Mesodermal cell (in vitro differentiated cells): ENCODE data around the gene CMIP.

Source experiments
- H3K27ac ChIP-seq: 2 replicates; pipeline ENCODE4 v1.7.0; 2013; ENCODE audit warnings: mild to moderate bottlenecking, low read depth, low read length, moderate library complexity; ENCODE audit not compliant: severe bottlenecking
- H3K36me3 ChIP-seq: 2 replicates; pipeline ENCODE4 v1.7.1; 2013; ENCODE audit warnings: mild to moderate bottlenecking, low read length, moderate library complexity; ENCODE audit not compliant: control insufficient read depth, insufficient read depth
- H3K4me1 ChIP-seq: one replicate; pipeline ENCODE4 v1.7.1; 2013; ENCODE audit warnings: mild to moderate bottlenecking, low read length; ENCODE audit not compliant: insufficient read depth, control insufficient read depth, poor library complexity, severe bottlenecking
- H3K4me3 ChIP-seq: 2 replicates; pipeline ENCODE4 v1.7.0; 2013; ENCODE audit warnings: low read length, control low read depth, mild to moderate bottlenecking; ENCODE audit not compliant: insufficient read depth, poor library complexity, severe bottlenecking; ENCODE audit errors: extremely low read depth
- H3K9me3 ChIP-seq: 2 replicates; pipeline ENCODE4 v1.7.1; 2013; ENCODE audit warnings: mild to moderate bottlenecking, low read length, moderate library complexity; ENCODE audit not compliant: control insufficient read depth
- WGBS, 2 experiments: methylation state at CpG; one replicate each; pipeline ENCODE4 v1.1.5; 2013; ENCODE audit warnings: missing lambda C conversion rate in 2 of 2; ENCODE audit not compliant: insufficient coverage in 2 of 2; 5-methylcytosine and 5-hydroxymethylcytosine counted together

Gene CMIP

GRCh38 chr16:81566086-81567007 lies 121.7 kb downstream of the CMIP start:
- 96 to 97% methylated on average over 5 of the region's 7 CpGs for WGBS, 2 experiments
- Histone ChIP-seq H3K4me3 (no peak overlapping the region), H3K36me3 (peaks cover 5% of the 10 kb centered on the region), H3K9me3 (no peaks in the 10 kb centered on the region), H3K4me1 (peaks cover 8% of the 10 kb centered on the region), H3K27ac (no peak overlapping the region)

- H3K27ac ChIP-seq = no peak overlapping the region
- peaks cover 8% of the 10 kb centered on the region for H3K4me1 ChIP-seq
- no peak overlapping the region for H3K4me3 ChIP-seq
- H3K9me3 ChIP-seq = no peaks in the 10 kb centered on the region
- 87% methylated on average over 13 of the region's 13 CpGs for WGBS, 2 experiments
- H3K36me3 ChIP-seq = peaks cover 5% of the 10 kb centered on the region
These were observed 122.5 kb downstream of the CMIP start for GRCh38 chr16:81567087-81567486.

- Histone ChIP-seq H3K4me3 (no peak overlapping the region), H3K4me1 (peaks cover 8% of the 10 kb centered on the region), H3K36me3 (peaks cover 5% of the 10 kb centered on the region), H3K27ac (no peak overlapping the region), H3K9me3 (no peaks in the 10 kb centered on the region)
- 84 to 86% methylated on average over 10 to 11 of the region's 13 CpGs for WGBS, 2 experiments
These were observed 123.6 kb downstream of the CMIP start for GRCh38 chr16:81567987-81568748.

- Histone ChIP-seq H3K4me1 (peaks cover 8% of the 10 kb centered on the region), H3K4me3 (no peak overlapping the region), H3K36me3 (peaks cover 5% of the 10 kb centered on the region), H3K9me3 (no peaks in the 10 kb centered on the region), H3K27ac (no peak overlapping the region)
- WGBS, 2 experiments = 84 to 87% methylated on average over 8 of the region's 8 CpGs
These were observed 124.1 kb downstream of the CMIP start for GRCh38 chr16:81568749-81569087.

GRCh38 chr16:81569361-81570034 lies 124.9 kb downstream of the CMIP start:
- H3K4me1 ChIP-seq = peaks cover 8% of the 10 kb centered on the region
- H3K27ac ChIP-seq = no peak overlapping the region
- no peak overlapping the region for H3K4me3 ChIP-seq
- H3K36me3 ChIP-seq = peaks cover 5% of the 10 kb centered on the region
- 85% methylated on average over 8 to 11 of the region's 11 CpGs for WGBS, 2 experiments
- H3K9me3 ChIP-seq = no peaks in the 10 kb centered on the region

GRCh38 chr16:81570151-81570846 lies 125.7 kb downstream of the CMIP start:
- no peak overlapping the region for H3K4me3 ChIP-seq
- H3K9me3 ChIP-seq = no peaks in the 10 kb centered on the region
- H3K4me1 ChIP-seq = peaks cover 8% of the 10 kb centered on the region
- peaks cover 4% of the 10 kb centered on the region for H3K36me3 ChIP-seq
- WGBS, 2 experiments = 81 to 84% methylated on average over 16 to 18 of the region's 18 CpGs
- no peak overlapping the region for H3K27ac ChIP-seq

GRCh38 chr16:81571175-81571574 lies 126.6 kb downstream of the CMIP start:
- no peaks in the 10 kb centered on the region for H3K36me3 ChIP-seq
- no peak overlapping the region for H3K27ac ChIP-seq
- no peak overlapping the region for H3K4me3 ChIP-seq
- no peaks in the 10 kb centered on the region for H3K9me3 ChIP-seq
- 94 to 96% methylated on average over 3 of the region's 4 CpGs for WGBS, 2 experiments
- H3K4me1 ChIP-seq = peaks cover 8% of the 10 kb centered on the region

GRCh38 chr16:81571592-81572385 lies 127.2 kb downstream of the CMIP start:
- no peaks in the 10 kb centered on the region for H3K9me3 ChIP-seq
- H3K36me3 ChIP-seq = peaks cover 4% of the 10 kb centered on the region
- H3K4me3 ChIP-seq = no peak overlapping the region
- WGBS, 2 experiments = 92 to 97% methylated on average over 24 of the region's 24 CpGs
- H3K4me1 ChIP-seq = peaks cover 8% of the 10 kb centered on the region
- H3K27ac ChIP-seq = no peak overlapping the region

GRCh38 chr16:81572386-81573144 lies 128.0 kb downstream of the CMIP start:
- Histone ChIP-seq H3K4me1 (peaks cover 8% of the 10 kb centered on the region), H3K36me3 (peaks cover 4% of the 10 kb centered on the region), H3K27ac (no peak overlapping the region), H3K4me3 (no peak overlapping the region), H3K9me3 (no peaks in the 10 kb centered on the region)
- WGBS, 2 experiments = 92 to 95% methylated on average over 19 of the region's 20 CpGs
